ENCODE data around the gene MTUS2.

DNA sequence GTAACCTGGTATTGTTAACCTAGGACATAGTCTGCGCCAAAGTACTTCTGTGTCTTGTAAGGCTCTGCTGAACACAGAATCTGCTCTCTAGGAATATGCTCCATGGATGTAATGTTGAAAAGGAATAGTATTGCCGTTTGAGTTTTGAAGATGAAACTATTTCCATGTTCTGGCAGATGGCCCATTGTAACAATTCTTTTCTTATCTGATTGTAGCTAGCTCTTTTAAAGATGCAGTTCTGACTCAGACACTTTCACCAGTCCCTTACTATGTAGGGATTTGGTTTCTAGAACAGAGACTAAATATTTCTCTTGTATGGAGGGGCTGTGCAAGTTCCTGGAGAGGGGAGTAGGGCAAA lies 185.6 kb downstream of the MTUS2 start:
- TF ChIP-seq, protein P1, sequence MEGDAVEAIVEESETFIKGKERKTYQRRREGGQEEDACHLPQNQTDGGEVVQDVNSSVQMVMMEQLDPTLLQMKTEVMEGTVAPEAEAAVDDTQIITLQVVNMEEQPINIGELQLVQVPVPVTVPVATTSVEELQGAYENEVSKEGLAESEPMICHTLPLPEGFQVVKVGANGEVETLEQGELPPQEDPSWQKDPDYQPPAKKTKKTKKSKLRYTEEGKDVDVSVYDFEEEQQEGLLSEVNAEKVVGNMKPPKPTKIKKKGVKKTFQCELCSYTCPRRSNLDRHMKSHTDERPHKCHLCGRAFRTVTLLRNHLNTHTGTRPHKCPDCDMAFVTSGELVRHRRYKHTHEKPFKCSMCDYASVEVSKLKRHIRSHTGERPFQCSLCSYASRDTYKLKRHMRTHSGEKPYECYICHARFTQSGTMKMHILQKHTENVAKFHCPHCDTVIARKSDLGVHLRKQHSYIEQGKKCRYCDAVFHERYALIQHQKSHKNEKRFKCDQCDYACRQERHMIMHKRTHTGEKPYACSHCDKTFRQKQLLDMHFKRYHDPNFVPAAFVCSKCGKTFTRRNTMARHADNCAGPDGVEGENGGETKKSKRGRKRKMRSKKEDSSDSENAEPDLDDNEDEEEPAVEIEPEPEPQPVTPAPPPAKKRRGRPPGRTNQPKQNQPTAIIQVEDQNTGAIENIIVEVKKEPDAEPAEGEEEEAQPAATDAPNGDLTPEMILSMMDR (IDR thresholded peaks at IDR 0.05): no peak
- TF ChIP-seq ZFX (IDR thresholded peaks at IDR 0.05; ENCODE audit: borderline replicate concordance): no peak

All from 22Rv1 (cell line).